Measurements from ENCODE around the gene NTM. TPM values are rescaled to one million over a fixed set of nuclear protein-coding genes. Genes with fewer than 3 reads are reported as not detected.

The NTM gene
- total RNA-seq, 1 experiment from 2014 or later: 16.4 TPM

DNA sequence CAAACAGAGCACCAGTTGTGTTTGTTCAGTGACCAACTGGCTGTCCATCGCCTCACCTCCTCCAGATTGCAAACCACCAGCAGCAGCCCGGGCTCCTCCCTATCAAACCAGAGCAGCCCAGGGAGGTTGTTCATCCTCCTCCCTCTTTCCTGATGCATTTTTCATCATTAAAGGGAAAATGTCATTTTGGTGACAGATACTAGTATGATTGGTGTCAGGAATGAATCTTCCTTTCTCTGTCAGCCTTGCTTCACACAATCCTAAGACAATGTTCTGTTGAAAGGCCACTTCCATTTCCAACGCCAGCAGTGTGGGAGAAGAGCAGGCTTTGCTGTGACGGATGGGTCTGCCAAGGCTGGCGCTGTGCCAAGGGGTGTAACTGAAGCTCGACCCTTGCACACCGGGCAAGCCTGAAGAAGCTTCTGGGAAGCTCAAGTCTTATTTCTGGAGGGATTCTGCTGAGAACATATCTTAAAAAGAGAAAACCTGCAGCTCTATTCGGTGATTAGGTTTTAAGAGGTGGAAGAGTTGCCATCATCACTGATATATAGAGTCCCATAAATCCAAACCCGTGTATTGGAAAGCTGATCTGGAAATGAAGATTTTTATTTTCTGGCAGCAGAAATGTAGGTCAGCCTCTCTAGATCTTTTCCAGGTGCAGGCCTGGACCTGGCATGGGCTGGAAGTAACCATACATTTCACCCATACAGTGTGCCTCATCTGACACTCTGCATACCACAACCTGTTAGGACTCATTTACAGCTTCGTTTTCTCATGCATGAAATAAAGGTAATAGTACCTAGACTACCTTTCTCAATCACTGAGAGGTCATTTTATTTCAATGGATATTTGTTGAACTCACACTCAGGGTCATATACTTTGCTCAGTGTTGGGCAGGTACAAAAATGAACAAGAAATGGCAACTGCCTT lies 524.5 kb downstream of the NTM start:
- Mint-ChIP-seq H3K27ac (no peak overlapping the region), H3K4me3 (no peak overlapping the region), H3K9me3 (no peaks in the 10 kb centered on the region), H3K4me1 (peaks cover under 1% of the 10 kb centered on the region), H3K36me3 (no peaks in the 10 kb centered on the region), H3K27me3 (ENCODE audit: low read depth) (no peaks in the 10 kb centered on the region)
- no peak for ATAC-seq
- POLR2A ChIA-PET: no interaction called here
- TF ChIP-seq RORB (CRISPR knock-in tag; IDR thresholded peaks at IDR 0.05): no peak
- TF ChIP-seq ZNF396 (CRISPR knock-in tag; IDR thresholded peaks at IDR 0.05; ENCODE audit: borderline replicate concordance): no peak
- no peak for TF ChIP-seq KAT7 (CRISPR knock-in tag; IDR thresholded peaks at IDR 0.05; ENCODE audit: borderline replicate concordance)
- no peak for TF ChIP-seq SP1 (CRISPR knock-in tag; conservative IDR thresholded peaks at IDR 0.05)
- TF ChIP-seq, protein P1, sequence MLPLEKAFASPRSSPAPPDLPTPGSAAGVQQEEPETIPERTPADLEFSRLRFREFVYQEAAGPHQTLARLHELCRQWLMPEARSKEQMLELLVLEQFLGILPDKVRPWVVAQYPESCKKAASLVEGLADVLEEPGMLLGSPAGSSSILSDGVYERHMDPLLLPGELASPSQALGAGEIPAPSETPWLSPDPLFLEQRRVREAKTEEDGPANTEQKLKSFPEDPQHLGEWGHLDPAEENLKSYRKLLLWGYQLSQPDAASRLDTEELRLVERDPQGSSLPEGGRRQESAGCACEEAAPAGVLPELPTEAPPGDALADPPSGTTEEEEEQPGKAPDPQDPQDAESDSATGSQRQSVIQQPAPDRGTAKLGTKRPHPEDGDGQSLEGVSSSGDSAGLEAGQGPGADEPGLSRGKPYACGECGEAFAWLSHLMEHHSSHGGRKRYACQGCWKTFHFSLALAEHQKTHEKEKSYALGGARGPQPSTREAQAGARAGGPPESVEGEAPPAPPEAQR (CRISPR knock-in tag; IDR thresholded peaks at IDR 0.05): no peak
- no peak for DNase-seq (ENCODE audit: low spot score)
- CTCF ChIA-PET: interaction anchor here (1.2 to 10.0 kb wide), 4 partner anchors 10 to 200 kb away, joined by 3 to 79 read pairs (median 14); no protein-coding TSS in a partner anchor

DNA sequence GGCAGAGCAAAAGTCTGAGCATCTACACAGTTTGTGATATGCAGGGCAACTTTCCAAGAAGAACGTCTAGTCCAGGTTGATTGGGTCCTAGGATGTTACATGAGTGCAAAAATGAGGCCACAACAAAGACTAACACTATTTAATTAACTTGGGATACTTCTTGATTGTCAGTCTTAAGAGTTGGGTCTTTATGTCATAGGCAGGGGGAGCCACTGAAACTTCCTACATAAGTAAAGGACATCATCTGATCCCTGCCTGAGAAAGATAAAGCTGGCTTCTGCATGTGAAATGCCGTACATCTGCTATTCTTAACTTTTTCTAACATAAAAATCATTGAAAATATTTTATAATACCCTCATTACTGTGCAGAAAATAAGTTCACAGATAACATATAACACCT lies 525.5 kb downstream of the NTM start:
- CTCF ChIA-PET: interaction anchor here (0.7 to 10.0 kb wide), 7 partner anchors 9 to 231 kb away, joined by 3 to 79 read pairs (median 5); no protein-coding TSS in a partner anchor
- Mint-ChIP-seq H3K4me1 (peaks cover 8% of the 10 kb centered on the region), H3K36me3 (no peaks in the 10 kb centered on the region), H3K27me3 (ENCODE audit: low read depth) (no peaks in the 10 kb centered on the region), H3K4me3 (no peak overlapping the region), H3K27ac (no peak overlapping the region), H3K9me3 (no peaks in the 10 kb centered on the region)
- ATAC-seq (no peak), DNase-seq (ENCODE audit: low spot score) (no peak)
- TF ChIP-seq ZNF671 (CRISPR knock-in tag; IDR thresholded peaks at IDR 0.05) (no peak), ZNF121 (CRISPR knock-in tag; IDR thresholded peaks at IDR 0.05) (no peak)
- TF ChIP-seq, protein P2, sequence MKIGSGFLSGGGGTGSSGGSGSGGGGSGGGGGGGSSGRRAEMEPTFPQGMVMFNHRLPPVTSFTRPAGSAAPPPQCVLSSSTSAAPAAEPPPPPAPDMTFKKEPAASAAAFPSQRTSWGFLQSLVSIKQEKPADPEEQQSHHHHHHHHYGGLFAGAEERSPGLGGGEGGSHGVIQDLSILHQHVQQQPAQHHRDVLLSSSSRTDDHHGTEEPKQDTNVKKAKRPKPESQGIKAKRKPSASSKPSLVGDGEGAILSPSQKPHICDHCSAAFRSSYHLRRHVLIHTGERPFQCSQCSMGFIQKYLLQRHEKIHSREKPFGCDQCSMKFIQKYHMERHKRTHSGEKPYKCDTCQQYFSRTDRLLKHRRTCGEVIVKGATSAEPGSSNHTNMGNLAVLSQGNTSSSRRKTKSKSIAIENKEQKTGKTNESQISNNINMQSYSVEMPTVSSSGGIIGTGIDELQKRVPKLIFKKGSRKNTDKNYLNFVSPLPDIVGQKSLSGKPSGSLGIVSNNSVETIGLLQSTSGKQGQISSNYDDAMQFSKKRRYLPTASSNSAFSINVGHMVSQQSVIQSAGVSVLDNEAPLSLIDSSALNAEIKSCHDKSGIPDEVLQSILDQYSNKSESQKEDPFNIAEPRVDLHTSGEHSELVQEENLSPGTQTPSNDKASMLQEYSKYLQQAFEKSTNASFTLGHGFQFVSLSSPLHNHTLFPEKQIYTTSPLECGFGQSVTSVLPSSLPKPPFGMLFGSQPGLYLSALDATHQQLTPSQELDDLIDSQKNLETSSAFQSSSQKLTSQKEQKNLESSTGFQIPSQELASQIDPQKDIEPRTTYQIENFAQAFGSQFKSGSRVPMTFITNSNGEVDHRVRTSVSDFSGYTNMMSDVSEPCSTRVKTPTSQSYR (CRISPR knock-in tag; IDR thresholded peaks at IDR 0.05): no peak
- TF ChIP-seq, protein P3, sequence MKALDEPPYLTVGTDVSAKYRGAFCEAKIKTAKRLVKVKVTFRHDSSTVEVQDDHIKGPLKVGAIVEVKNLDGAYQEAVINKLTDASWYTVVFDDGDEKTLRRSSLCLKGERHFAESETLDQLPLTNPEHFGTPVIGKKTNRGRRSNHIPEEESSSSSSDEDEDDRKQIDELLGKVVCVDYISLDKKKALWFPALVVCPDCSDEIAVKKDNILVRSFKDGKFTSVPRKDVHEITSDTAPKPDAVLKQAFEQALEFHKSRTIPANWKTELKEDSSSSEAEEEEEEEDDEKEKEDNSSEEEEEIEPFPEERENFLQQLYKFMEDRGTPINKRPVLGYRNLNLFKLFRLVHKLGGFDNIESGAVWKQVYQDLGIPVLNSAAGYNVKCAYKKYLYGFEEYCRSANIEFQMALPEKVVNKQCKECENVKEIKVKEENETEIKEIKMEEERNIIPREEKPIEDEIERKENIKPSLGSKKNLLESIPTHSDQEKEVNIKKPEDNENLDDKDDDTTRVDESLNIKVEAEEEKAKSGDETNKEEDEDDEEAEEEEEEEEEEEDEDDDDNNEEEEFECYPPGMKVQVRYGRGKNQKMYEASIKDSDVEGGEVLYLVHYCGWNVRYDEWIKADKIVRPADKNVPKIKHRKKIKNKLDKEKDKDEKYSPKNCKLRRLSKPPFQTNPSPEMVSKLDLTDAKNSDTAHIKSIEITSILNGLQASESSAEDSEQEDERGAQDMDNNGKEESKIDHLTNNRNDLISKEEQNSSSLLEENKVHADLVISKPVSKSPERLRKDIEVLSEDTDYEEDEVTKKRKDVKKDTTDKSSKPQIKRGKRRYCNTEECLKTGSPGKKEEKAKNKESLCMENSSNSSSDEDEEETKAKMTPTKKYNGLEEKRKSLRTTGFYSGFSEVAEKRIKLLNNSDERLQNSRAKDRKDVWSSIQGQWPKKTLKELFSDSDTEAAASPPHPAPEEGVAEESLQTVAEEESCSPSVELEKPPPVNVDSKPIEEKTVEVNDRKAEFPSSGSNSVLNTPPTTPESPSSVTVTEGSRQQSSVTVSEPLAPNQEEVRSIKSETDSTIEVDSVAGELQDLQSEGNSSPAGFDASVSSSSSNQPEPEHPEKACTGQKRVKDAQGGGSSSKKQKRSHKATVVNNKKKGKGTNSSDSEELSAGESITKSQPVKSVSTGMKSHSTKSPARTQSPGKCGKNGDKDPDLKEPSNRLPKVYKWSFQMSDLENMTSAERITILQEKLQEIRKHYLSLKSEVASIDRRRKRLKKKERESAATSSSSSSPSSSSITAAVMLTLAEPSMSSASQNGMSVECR (CRISPR knock-in tag; IDR thresholded peaks at IDR 0.05; ENCODE audit: borderline replicate concordance): no peak
- POLR2A ChIA-PET: no interaction called here

DNA sequence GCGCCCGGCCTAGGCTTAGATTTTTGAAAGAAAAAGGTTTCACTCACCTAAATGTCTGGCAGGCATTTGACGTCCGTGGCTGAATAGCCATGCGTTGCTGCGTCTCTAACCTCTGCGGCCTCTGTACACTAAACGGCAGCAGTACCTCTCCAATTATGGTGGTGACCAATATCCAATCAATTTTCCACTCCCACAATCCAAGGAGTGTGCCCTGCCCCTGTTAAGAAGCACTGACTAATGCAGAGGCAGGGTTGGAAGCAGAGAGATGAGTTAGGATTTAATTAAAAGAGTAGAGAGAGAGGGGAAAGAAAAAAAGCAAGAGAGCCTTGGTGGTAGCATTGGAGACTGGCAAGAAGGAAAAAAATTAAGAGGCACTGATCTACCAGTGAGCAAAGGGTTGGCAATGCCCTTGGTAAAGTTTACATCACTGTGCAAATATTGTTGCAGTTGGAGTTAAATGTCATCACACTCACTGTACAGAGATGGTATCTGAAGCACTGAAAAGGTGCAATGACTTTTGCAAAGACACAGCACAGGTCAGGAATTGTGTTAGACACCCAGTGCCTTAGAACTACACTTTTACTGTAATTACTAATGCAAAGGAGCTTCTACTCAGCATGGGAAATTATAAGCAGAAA lies 526.7 kb downstream of the NTM start:
- Mint-ChIP-seq H3K36me3 (no peaks in the 10 kb centered on the region), H3K4me1 (peaks cover 13% of the 10 kb centered on the region), H3K4me3 (no peak overlapping the region), H3K9me3 (no peaks in the 10 kb centered on the region), H3K27me3 (ENCODE audit: low read depth) (no peaks in the 10 kb centered on the region), H3K27ac (no peak overlapping the region)
- DNase-seq (ENCODE audit: low spot score): no peak
- ChIA-PET POLR2A (no interaction called here), CTCF (interaction anchor here (1.2 to 5.4 kb wide), 2 partner anchors 8 to 122 kb away, joined by 5 to 19 read pairs; no protein-coding TSS in a partner anchor)
- ATAC-seq: no peak
- TF ChIP-seq, protein P3 (CRISPR knock-in tag; IDR thresholded peaks at IDR 0.05; ENCODE audit: borderline replicate concordance): no peak
- TF ChIP-seq JUN (CRISPR knock-in tag; IDR thresholded peaks at IDR 0.05): no peak
- TF ChIP-seq SMAD4 (CRISPR knock-in tag; IDR thresholded peaks at IDR 0.05): no peak
- TF ChIP-seq ETV6 (CRISPR knock-in tag; IDR thresholded peaks at IDR 0.05): no peak
- no peak for TF ChIP-seq GTF2I (CRISPR knock-in tag; conservative IDR thresholded peaks at IDR 0.05)
- TF ChIP-seq ZNF263 (CRISPR knock-in tag; IDR thresholded peaks at IDR 0.05; ENCODE audit: low read depth): no peak
- no peak for TF ChIP-seq PRRX2 (CRISPR knock-in tag; IDR thresholded peaks at IDR 0.05)
- no peak for TF ChIP-seq SOX15 (CRISPR knock-in tag; IDR thresholded peaks at IDR 0.05)
- TF ChIP-seq TCF7 (CRISPR knock-in tag; IDR thresholded peaks at IDR 0.05; ENCODE audit: low read depth): no peak
- no peak for TF ChIP-seq NR1H2 (CRISPR knock-in tag; IDR thresholded peaks at IDR 0.05)
